Neural progenitor cell (in vitro differentiated cells): ENCODE results near the gene OR10V1.

Experiments
- EZH2phosphoT487 ChIP-seq: fragments of 200-600 bp; sonication (generic); IDR thresholded peaks from 2 replicates; pipeline ENCODE4 v1.6.1; 2017; ENCODE audit warnings: antibody characterized with exemption
- TF ChIP-seq, protein P1 (sequence below): fragments of 200-600 bp; sonication (generic); IDR thresholded peaks from 2 replicates; pipeline ENCODE4 v1.5.1; 2017; ENCODE audit warnings: antibody characterized with exemption, mild to moderate bottlenecking

GRCh38 chr11:59759900-59760299 is 46.3 kb upstream of the OR10V1 start:
- TF ChIP-seq, protein P1, sequence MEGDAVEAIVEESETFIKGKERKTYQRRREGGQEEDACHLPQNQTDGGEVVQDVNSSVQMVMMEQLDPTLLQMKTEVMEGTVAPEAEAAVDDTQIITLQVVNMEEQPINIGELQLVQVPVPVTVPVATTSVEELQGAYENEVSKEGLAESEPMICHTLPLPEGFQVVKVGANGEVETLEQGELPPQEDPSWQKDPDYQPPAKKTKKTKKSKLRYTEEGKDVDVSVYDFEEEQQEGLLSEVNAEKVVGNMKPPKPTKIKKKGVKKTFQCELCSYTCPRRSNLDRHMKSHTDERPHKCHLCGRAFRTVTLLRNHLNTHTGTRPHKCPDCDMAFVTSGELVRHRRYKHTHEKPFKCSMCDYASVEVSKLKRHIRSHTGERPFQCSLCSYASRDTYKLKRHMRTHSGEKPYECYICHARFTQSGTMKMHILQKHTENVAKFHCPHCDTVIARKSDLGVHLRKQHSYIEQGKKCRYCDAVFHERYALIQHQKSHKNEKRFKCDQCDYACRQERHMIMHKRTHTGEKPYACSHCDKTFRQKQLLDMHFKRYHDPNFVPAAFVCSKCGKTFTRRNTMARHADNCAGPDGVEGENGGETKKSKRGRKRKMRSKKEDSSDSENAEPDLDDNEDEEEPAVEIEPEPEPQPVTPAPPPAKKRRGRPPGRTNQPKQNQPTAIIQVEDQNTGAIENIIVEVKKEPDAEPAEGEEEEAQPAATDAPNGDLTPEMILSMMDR: no peak
- TF ChIP-seq EZH2phosphoT487: no peak
